Stimulated activated CD4-positive, alpha-beta T cell treated with anti-CD3 and anti-CD28 coated beads, TNF-alpha, amount 100 ng/mL, for 4 hours (primary cell): Measurements from ENCODE around the gene MAPKBP1.

ENCODE experiments used
- DNase-seq, 3 experiments: peaks; one replicate each; pipeline ENCODE4 v3.0.0-alpha.2; 2020; ENCODE audit warnings: low read depth in 3 of 3

The MAPKBP1 gene

GRCh38 chr15:41782371-41783282 is 8.3 kb downstream of the MAPKBP1 start:
- no peak for DNase-seq

- no peak for DNase-seq
These were observed 9.0 kb downstream of the MAPKBP1 start for GRCh38 chr15:41783296-41783695.

- no peak for DNase-seq
These were observed 14.0 kb downstream of the MAPKBP1 start for GRCh38 chr15:41788262-41788661.

GRCh38 chr15:41789236-41789635 is 15.0 kb downstream of the MAPKBP1 start:
- no peak for DNase-seq

- DNase-seq, result no peak
These were observed 15.4 kb downstream of the MAPKBP1 start for GRCh38 chr15:41789662-41790061.

GRCh38 chr15:41790169-41790568 is 15.9 kb downstream of the MAPKBP1 start:
- DNase-seq, result no peak

- no peak for DNase-seq
These were observed 16.7 kb downstream of the MAPKBP1 start for GRCh38 chr15:41790756-41791546.

GRCh38 chr15:41791547-41791937 is 17.3 kb downstream of the MAPKBP1 start:
- DNase-seq, result no peak

- DNase-seq, result no peak
These were observed 17.8 kb downstream of the MAPKBP1 start for GRCh38 chr15:41792000-41792637.

GRCh38 chr15:41794081-41794480 is 19.8 kb downstream of the MAPKBP1 start:
- DNase-seq, result no peak

GRCh38 chr15:41795996-41796856 is 21.9 kb downstream of the MAPKBP1 start:
- DNase-seq, result no peak

- no peak for DNase-seq
These were observed 23.1 kb downstream of the MAPKBP1 start for GRCh38 chr15:41797201-41797944.

- no peak for DNase-seq
These were observed 24.6 kb downstream of the MAPKBP1 start for GRCh38 chr15:41798607-41799487.

GRCh38 chr15:41799488-41799805 is 25.2 kb downstream of the MAPKBP1 start:
- no peak for DNase-seq

- DNase-seq, result no peak
These were observed 26.9 kb downstream of the MAPKBP1 start for GRCh38 chr15:41801185-41801584.

GRCh38 chr15:41801850-41802455 is 27.7 kb downstream of the MAPKBP1 start:
- no peak for DNase-seq

GRCh38 chr15:41804361-41804760 is 30.1 kb downstream of the MAPKBP1 start:
- no peak for DNase-seq

GRCh38 chr15:41804916-41805666 is 30.8 kb downstream of the MAPKBP1 start:
- no peak for DNase-seq

GRCh38 chr15:41805711-41806110 is 31.4 kb downstream of the MAPKBP1 start:
- DNase-seq, result no peak
